HG03045 (cell line): ENCODE results near the gene SP7.
A peak's percentile ranks its signal among the peaks of the same experiment; 100 is the strongest.
"Not testable (repeated sequence)": the region's sequence is repeated elsewhere in the genome, so short reads cannot be mapped to it uniquely, and the experiment has no call there.

Experiments used
- ATAC-seq: cut with Tn5 transposase; IDR thresholded peaks from one replicate; pipeline ENCODE4 v1.9.1; 2021; ENCODE audit warnings: mild to moderate bottlenecking, moderate library complexity; ENCODE audit not compliant: unreplicated experiment

SP7 gene

DNA sequence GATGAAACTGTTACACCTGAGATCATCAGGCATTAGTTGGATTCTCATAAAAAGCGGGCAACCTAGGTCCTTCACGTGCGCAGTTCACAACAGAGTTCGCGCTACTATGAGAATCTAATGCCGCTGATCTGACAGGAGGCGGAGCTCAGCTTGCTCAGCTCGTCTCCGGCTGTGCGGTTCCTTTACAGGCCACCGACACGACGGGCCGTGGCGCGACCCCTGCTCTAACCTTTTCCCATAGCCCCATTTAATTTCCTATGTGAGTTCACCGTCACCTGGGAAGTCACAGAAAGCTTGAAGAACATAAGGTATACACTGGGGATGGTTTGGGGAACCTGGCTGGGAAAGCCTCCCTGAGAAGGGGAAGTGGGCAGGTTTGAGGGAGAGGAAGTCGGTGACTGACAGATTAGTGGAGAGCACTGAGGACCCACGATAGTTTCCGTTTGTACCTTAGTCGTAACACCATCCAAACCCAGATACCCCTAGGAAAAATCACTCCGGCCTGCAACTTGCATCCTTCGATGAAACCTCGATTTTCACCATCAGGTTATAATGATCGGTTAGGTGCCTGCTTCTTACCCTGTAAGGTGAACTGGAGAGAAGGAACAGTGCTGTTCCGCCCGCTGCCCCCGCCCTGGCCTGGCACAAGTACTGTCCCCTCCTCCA lies 11.9 kb downstream of the SP7 start:
- peak; percentile 32 for ATAC-seq

DNA sequence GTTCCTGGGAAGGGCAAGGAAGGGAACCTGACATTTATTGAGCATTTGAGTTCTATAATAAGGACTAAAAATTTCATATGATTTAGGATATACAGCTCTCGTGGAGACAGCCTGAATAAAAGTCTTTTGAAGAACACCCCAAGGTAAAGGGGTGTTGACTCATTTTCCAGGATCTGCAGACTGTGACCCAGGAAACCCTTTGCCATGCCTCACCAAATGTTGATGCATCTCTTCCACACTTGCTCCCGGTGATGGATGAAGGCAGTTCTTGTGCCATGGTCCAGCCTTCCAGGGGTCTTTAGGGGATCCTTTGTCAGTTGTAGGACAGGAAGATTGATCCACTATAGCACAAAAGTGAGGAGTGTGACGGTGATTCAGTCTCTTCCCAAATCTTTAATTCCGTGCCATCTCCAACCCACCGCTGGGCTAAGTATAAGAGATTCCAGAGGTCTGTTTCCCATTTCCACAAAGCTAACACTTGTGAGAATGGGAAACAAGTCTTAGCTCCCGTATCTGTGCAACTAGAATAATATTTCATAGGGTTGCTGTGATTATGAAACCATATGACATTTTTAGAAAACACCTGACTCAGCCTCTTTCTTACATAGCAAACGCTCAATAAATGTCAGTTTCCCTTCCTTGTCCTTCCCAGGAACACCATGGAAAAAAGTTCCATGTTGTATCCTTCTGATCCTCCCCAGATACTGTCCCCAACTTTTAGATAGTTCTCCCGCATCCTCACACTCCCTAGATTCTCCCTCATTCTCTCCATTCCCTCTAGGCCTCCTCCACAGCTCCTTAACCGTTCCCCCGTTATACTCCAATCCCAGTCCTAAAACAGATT lies 15.6 kb downstream of the SP7 start:
- no peak for ATAC-seq

DNA sequence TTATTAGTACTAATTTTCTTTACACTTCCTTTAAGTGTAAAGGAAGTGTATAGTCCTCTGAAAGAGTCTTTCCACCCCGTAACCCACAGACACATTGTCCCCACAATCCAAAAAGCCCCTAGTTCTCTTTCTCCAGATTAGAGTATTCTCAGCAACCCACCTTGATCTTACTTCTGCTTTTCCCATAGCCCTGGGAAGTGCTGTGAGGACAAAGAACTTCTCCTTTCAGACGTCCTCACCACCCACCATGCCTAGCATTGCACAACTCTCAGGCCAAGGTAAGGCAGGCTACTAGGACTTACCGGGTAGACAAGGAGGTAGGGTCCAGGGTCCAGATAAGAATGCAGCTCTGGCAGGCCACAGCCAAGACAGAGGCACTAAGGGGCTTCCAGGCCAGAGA lies 22.2 kb downstream of the SP7 start:
- ATAC-seq = no peak

DNA sequence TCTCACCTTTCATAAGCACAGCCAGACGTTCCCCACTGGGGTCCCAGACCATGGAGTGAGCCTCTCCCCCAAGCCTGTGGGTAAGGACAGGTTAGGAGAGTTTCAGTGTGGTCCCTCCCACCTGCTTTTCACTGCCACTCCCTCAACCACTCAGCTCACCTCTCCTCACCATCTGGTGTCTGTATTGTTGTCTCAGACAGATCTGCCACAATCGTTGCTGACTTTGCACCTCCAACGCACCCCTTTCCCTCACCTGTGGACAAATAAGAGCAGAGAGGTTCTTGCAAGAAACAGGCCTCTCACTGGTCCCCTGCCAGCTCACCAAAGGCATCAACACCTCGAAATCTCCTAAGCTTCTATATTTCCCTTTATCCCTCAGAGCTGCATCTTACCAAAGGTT lies 27.9 kb downstream of the SP7 start:
- ATAC-seq = no peak

DNA sequence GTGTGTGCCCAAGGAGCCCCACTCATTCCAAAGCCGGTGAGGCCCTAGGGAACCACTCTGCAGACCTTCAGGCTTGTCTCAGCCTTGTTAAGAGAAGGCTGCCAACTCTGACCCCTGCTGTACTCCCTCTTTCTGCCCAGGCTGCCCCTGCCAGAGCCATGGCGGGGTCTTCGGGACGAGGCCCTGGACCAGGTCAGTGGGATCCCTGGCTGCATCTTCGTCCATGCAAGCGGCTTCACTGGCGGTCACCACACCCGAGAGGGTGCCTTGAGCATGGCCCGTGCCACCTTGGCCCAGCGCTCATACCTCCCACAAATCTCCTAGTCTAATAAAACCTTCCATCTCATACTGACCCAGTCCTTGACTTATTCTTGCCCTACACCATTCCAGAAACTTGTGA lies 29.3 kb downstream of the SP7 start:
- no peak for ATAC-seq

DNA sequence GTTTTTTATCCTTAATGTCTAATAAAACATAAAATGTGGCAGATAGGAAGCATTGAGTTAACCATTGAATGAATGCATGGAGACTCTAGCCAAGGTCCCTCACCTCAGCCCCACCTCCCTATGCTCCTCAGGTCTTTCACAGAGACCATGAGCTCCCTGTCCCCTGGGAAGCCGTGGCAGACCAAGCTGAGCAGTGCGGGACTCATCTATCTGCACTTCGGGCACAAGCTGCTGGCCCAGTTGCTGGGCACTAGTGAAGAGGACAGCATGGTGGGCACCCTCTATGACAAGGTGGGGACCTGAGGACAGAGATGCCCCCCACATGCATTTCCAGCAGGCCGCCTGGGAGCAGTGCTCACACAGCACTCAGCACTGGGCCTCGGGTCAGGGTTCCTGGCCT lies 33.3 kb downstream of the SP7 start:
- ATAC-seq = no peak

DNA sequence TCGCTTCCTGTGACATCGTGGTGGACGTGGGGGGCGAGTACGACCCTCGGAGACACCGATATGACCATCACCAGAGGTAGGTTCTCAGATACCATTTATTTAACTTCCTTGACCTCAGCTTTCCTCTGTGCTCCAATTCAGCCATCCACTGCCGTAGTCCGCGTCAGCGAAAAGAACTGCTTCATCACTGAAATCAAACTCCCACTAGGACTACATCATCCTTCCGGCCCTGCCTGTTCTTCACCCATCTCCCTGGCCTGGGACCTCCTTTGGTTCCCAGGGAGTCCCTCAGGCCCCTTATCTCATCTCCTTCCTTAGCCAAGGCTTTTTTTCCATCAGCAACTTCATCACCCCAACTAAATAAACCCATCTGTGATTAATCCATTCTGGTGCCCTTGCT lies 36.0 kb downstream of the SP7 start:
- ATAC-seq = no peak

DNA sequence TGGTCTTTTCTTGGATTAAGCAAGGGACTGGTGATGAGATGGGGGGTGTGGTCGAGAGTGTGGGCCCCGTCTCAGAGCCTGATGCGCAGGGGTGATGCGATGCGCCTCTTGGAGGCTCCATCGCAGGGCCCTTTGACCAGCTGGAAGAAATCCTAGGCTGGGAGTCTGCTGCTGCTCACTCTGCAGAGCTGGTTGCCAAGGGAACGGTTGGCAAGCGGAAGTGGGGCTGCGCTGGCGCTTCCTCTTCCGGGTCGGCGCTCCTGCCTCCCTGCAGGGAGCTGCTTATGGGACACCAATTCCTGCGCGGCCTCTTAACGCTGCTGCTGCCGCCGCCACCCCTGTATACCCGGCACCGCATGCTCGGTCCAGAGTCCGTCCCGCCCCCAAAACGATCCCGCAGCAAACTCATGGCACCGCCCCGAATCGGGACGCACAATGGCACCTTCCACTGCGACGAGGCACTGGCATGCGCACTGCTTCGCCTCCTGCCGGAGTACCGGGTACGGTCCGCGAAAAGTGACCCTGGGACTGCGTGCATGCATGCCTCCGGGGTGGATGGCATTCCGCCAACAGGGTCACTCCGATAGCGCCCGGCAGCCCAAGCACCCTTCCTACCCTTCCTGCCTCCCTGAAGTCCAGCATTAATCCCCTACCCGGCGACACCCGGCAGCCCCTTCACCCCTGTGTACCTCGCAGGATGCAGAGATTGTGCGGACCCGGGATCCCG lies 36.5 kb downstream of the SP7 start, which contains the start of gene MYG1:
MYG1 (plus strand) TSS at position 242 of the 727 bp plus-strand sequence; CDS start at position 285, 43 bp downstream.
- peak; percentile 73 for ATAC-seq

DNA sequence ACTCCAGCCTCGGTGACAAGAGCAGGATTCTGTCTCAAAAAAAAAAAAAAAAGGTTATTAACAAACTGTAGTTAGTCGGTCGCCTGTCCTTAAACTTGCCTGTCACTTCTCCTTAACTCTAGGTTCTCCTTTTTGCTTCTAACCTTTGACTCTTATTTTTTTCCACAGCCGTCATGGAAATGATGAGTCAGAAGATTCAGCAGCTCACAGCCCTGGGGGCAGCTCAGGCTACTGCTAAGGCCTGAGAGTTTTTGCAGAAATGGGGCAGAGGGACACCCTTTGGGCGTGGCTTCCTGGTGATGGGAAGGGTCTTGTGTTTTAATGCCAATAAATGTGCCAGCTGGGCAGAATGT lies 37.1 kb downstream of the SP7 start:
- ATAC-seq = no peak

DNA sequence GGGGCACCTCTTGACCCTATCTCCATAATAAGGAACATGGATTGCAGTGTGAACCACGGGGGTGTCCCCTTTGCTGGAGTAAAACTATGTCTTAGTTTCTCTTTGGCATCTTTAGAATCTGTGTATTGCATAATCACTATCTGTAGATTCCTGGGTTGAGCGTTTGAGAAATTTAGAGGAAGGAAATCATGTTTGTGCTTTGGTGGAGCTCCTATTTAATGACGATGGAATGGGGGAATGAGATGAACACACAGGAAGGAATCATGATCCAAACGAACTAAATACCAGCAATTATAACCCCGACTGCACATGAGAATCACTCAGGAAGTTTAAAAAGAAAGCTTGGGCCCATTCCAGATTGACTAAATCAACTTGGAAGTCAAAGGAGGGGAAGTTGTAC lies 38.0 kb downstream of the SP7 start:
- no peak for ATAC-seq

DNA sequence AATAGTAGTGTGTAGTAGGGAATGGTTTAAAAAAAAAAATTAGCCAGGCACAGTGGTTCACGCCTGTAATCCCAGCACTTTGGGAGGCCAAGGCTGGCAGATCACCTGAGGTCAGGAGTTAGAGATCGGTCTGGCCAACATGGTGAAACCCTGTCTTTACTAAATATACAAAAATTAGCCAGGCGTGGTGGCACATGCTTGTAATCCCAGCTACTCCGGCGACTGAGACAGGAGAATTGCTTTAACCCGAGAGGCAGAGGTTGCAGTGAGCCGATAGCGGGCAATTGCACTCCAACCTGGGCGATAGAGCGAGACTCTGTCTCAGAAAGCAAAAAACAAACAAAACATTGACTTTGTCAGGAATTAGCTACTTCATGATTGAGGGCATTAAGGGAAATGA lies 39.0 kb downstream of the SP7 start:
- ATAC-seq = not testable (repeated sequence)

DNA sequence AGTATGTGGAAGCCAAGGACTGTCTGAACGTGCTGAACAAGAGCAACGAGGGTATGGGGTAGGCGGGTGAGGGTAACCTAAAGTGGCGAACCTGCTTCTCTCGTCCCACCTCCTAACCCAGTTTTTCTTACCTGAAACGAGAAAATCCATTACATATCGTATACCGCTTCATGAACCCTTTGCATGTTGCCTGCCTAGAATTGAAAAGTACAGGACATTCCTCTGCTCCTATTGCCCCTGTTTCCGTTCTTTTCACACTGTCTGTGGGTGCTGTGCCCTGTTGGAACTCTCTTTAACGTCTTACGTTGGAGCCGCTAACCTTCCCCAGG lies 40.3 kb downstream of the SP7 start:
- no peak for ATAC-seq

DNA sequence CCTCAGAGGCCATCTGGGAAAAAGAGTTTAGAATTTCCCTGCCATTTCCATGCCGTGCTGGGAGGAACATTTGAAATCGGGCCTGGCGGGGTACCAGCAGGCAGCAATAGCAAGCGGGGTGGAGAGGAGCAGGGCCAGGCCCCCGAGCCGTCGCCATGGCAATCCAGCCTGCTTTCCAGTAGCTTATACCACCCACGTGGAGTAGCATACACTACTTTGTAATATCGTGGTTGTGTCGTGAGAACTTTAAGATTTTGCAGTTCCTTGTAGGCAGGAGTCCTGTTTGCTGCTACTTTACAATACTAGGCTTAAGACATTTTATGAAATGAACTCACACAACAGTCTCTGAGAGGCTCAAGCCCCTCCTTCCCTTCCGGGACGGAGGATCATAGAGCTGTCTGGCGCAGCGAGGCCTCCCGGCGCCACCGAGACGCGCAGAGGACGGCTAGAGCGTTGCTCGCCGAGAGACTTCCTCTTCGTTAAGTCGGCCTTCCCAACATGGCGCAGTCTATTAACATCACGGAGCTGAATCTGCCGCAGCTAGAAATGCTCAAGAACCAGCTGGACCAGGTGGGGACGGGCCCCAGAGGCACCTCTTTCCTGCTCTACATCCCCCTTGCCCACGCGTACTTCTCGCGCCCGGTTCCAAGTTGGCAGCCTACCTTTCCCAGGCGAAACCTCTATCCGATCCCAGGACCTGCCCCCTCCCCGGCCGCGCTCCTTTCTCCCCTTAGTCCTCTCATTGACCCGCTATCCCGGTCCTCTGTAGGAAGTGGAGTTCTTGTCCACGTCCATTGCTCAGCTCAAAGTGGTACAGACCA lies 40.9 kb downstream of the SP7 start, which contains the start of gene PFDN5:
PFDN5 (plus strand) TSS at position 473 of the 821 bp plus-strand sequence; CDS start at position 499, 26 bp downstream.
- ATAC-seq = peak; percentile 83

DNA sequence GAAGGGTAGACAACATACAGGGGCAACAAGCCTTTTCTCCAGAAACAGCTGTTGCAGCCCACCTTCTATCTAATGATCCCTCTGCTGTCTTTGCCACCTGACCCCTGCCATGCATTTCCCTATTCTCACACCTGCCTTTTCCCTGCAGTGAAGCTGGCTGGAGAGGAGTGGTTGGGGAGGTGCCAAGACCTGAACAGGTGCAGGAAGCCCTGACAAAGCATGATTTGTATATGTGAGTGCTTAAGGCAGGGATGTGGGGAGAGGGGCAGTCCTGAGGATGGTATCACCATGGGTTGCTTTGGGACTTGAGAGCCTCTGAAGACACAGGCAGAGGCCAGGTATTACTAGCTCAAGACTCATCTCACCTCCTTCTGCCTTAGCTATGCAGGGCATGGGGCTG lies 43.7 kb downstream of the SP7 start:
- no peak for ATAC-seq

DNA sequence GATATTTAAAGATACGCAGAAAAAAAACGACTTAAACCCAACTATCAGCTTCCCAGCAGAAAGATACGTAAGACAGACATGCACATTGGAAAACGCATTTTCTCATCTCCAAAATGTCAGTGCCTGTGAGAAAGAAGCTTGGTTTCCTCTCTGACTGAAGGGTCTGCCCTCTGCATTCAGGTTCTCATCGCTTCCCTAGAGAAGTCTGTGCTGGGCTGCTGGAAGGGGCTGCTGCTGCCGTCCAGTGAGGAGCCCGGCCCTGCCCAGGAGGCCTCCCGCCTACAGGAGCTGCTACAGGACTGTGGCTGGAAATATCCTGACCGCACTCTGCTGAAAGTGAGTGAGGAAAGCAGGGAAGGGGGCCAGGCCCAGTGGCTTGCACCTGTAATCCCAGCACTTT lies 45.5 kb downstream of the SP7 start:
- no peak for ATAC-seq

DNA sequence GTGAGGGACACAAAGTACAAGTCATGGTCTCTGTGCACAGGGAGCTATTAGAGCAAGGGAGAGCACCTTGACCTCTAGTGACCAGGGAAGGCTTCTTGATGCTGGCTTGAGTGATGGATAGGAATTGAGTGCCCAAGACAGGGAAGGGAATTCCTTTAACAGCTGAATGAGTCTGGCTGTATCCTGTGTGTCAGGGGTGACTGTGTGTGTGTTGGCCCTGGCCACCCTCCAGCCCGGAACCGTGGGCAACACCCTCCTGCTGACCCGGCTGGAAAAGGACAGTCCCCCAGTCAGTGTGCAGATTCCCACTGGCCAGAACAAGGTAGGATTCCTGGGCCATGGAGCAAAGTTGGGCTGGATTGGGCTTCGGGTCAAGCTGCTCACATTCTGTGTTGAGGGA lies 46.3 kb downstream of the SP7 start:
- ATAC-seq = no peak

DNA sequence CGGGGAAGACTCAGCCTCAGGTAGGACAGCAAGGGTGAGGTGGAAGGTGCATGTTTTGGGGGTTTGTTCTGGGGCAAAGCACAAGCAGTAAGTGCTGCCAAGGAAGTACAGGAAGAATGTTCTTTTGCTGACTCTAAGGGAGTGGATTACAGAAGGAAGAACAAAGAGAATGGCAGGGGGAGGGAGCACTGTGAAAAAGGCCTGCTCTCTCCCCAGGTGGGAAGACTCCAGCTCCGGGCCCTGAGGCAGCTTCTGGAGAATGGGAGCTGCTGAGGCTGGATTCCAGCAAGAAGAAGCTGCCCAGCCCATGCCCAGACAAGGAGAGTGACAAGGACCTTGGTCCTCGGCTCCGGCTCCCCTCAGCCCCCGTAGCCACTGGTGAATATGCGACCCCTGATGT lies 47.8 kb downstream of the SP7 start:
- ATAC-seq = no peak

DNA sequence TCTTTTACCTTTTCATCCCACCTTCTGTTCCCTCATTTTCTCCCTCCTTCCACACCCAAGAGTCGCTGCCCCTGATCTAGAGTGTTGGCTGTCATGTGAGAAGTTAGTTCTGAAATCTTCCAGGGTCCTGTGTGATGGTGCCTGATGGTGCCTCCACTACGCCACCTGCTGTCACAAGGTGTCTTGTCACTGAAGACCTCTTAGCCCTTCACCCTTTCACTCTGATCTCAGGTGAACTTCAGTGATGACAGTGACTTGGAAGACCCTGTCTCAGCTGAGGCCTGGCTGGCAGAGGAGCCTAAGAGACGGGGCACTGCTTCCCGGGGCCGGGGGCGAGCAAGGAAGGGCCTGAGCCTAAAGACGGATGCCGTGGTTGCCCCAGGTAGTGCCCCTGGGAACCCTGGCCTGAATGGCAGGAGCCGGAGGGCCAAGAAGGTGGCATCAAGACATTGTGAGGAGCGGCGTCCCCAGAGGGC lies 48.4 kb downstream of the SP7 start:
- peak; percentile 49 for ATAC-seq

DNA sequence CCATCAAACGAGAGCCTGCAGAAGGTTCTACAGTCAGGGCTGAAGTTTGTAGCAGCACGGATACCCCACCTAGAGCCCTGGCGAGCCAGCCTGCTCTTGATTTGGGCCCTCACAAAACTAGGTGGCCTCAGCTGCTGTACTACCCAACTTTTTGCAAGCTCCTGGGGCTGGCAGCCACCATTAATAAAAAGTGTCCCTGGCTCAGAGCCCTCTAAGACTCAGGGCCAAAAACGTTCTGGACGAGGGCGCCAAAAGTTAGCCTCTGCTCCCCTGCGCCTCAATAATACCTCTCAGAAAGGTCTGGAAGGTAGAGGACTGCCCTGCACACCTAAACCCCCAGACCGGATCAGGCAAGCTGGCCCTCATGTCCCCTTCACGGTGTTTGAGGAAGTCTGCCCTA lies 49.7 kb downstream of the SP7 start:
- no peak for ATAC-seq

DNA sequence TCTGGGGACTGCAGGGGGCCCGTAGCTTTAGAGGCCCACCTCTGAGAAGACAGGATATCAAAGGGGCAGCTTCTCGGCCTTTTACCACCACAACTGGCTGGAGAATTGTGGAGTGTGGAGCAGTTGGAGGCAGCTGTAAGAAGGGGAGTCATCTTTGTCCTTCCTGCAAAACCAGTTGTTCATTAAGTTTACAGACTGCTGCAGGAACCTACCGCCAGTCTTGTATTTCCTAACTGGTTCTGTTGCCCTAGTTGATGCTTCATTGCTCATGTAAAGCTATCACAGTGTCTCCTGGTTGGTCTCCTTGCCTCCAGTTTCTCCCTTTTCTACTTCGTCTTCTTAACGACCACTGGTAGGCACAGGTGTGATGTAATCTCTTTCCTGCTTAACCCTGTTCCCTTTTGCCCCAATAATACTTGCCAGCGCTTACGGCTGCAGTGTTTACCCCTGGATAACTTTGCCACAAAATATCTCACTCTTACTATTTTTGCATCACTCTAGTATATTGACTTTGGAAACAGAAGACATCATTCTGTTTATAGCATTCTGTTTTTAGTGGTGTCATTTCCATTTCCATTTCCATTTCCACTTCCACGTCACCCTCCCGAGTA lies 56.2 kb downstream of the SP7 start:
- no peak for ATAC-seq
